GM21423 (cell line): ENCODE results near the gene SC5D.
A peak's percentile ranks its signal among the peaks of the same experiment; 100 is the strongest.

Experiments
- ATAC-seq: cut with Tn5 transposase; IDR thresholded peaks from one replicate; pipeline ENCODE4 v1.9.1; 2021; ENCODE audit warnings: mild to moderate bottlenecking, moderate library complexity; ENCODE audit not compliant: unreplicated experiment

Gene SC5D, protein sequence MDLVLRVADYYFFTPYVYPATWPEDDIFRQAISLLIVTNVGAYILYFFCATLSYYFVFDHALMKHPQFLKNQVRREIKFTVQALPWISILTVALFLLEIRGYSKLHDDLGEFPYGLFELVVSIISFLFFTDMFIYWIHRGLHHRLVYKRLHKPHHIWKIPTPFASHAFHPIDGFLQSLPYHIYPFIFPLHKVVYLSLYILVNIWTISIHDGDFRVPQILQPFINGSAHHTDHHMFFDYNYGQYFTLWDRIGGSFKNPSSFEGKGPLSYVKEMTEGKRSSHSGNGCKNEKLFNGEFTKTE

DNA sequence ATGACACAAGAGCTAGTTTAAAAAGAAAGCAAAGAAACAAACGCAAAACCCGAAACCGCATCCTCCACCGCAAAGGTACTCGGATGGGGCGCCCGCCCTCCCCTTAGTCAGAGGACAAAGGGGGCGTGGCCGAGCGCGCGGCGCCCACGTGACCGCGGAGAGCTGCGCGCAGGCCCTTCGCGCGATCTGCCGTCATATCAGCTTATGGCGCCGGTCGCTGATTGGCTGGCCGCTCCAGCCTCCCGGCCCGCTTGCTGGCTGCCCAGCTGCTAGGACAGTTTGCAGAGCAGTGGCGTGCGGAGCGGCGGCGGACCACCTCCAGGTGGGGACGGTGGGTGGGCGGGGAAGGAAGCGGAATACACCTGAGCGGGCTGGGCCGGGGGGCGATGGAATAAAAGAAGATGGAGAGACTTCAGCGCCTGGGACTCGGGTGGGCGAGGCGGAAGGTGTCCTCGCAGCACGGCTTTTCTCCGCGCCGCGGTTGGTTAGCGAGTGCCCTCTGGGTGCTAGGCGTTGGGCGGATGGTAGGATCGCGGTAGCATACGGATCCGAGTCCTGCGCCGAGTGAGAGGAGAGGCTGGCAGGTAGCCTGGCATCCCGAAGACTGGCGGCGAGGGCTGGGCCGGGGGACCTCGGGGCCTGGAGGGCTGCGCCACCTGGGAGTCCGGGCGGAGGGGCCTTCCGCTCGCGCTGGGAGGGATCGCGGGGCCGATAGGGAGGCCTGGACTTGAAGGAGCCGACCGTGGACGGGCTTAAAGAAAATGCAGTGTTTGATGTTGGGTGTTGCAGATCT lies at the start of gene SC5D:
SC5D (plus strand) TSS at position 277 of the 793 bp plus-strand sequence. CDS start 10,605 bp downstream, outside the sequence.
- peak; percentile 95 for ATAC-seq

DNA sequence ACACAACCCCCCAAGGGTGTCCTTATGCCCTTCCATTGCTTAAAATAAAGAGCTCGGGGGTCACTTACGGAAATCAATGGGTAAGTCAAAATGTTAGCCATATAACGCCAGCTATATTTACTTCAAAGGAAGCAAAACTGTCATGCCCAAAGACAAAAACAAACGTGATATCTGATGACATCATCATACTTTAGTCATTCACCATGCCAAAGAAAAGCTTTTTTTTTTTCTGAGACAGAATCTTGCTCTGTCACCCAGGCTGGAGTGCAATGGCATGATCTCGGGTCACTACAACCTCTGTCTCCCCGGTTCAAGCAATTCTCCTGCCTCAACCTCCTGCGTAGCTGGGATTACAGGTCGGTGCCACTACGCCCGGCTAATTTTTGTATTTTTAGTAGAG lies 47.7 kb upstream of the SC5D start:
- ATAC-seq = no peak

DNA sequence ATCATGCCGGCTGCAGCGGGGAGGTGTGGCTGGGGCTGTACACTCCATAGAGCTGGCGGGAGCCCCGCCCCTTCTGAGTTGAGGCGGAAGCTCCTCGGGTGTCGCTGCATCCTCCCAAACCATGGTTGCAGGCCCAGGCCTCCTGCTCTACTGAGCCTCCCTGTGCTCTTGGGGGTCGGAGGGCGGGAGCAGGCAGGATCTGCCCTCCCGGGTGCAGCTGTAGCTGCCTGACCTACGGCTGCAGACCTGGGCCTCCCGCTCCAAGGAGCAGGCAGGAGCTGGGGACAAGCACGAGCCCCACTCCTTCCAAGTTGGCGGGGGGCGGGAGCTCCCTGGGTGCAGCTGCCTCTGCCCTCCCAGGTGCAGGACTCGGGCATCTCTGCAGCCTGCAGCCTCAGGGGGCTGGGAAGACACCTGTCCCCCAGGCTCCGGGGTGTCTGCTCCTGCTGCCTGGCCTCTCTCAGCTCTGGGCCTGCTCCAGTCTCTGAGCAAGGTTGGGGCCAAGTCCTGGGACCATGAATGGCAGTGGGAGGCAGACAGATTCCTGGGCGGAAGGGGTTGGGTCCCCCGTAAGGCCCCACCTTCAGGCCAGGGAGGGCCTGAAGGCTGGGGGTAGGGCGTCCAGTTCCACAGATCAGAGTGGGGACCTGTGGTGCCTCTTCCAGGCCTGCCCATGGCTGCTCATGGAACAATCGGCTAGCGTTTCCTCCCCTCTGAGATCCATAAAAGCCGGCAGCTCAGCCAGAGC lies 46.4 kb upstream of the SC5D start:
- no peak for ATAC-seq

DNA sequence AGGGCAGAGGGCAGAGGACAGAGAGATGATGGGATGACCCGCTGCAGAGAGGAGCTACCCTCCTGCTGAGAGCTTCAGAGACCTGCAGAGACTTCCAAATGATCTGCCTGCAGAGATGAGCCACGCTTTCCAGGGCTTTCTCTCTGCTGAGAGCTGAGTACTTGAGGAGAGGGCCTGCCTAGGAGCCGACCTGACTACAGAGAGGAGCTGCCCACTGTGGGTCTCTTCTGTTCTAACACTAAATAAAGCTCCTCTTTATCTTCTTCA lies 45.9 kb upstream of the SC5D start:
- no peak for ATAC-seq

DNA sequence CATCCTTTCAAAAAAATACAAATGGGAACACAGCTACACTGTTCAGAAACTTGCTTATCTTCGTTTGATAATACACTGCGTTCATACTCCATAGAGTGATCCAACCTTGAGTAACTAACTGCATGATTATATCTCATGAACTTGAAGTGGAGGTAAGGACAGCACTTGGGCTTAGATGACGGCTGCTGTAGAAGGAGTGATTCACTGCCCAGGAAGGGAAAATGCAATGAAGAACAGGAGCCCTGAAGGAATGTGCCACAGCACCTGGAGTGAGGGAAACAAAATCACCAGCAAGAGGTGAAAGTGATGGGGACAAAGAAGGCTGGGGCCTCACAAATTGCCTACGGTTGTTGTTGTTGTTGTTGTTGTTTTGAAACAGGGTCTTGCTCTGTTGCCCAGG lies 44.1 kb upstream of the SC5D start:
- no peak for ATAC-seq

DNA sequence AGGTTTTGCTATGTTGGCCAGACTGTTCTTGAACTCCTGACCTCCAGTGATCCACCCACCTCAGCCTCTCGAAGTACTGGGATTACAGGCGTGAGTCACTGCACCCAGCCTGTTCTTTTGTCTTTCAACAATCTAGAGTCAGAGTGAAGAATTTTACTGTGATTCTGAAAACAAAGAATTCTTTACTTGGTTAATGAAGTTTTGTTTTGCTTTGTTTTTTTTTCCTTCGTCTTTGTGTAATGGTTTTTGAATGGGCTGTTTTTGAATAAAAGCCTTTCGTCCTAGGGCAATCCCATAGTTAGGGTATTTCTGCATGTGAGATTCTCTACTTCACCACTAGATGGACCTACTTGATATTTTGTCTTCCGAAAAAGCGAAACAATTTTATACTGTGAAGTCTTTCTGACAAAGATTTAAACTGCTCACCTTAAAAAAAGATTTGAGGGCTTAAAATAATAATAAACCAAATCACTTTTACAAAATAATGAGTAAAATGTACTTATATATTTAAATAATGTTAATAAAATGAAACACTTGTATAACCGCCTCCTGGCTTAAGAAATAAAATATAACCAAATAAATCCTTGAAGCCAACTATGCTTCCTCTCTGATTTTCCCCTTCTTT lies 43.4 kb upstream of the SC5D start:
- peak; percentile 48 for ATAC-seq

DNA sequence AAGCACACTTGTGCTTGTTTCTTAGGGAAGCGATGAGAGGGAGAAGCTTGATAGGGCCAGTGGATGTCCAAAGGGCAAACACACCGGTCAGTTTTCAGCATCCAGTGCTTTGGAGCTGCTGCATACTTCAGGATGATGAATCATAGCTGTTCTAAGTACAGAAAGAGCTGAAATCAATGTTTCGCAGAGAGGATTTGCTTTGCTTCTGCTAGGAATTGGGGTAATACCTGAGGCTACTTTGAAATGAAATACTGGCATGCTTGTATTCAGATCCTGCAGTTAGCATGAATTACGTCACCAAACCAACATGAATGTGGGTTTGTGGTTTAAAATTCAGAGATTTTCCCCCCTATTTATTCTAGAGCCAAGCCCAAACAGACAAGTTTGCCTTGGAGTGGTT lies 41.7 kb upstream of the SC5D start:
- no peak for ATAC-seq

DNA sequence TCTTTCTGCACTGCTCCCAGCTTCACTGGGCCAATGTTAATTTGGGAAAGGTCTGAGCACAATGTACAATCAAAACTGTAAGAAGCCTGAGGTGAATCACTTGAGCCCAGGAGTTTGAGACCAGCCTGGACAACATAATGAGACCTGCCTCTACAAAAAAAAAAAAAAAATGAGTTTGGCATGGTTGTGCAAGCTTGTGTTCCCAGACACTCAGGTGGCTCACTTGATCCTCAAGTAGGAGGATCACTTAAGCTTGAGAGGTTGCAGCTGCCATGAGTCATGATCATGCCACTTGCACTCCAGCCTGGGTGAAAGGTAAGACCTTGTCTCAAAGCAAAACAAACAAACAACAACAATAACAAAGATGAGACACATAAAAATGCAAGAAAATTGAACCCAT lies 38.6 kb upstream of the SC5D start:
- ATAC-seq = no peak

DNA sequence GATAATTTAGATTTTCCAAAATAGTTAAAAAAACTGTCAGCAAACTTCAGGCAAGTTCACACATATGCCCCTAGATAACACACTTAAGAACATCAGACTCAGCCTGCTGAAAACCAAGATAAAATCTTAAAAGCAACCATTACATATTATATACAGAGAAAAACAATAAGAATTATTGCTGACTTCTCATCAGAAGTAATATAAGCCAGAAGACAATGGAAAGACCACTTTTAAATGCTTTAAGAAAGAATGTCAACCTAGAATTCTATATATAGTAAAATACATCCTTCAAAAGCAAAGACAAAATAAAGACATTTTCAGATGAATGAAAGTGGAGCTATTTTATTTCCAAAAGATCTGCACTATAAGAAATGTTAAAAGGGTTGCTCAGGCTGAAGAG lies 37.8 kb upstream of the SC5D start:
- ATAC-seq = no peak

DNA sequence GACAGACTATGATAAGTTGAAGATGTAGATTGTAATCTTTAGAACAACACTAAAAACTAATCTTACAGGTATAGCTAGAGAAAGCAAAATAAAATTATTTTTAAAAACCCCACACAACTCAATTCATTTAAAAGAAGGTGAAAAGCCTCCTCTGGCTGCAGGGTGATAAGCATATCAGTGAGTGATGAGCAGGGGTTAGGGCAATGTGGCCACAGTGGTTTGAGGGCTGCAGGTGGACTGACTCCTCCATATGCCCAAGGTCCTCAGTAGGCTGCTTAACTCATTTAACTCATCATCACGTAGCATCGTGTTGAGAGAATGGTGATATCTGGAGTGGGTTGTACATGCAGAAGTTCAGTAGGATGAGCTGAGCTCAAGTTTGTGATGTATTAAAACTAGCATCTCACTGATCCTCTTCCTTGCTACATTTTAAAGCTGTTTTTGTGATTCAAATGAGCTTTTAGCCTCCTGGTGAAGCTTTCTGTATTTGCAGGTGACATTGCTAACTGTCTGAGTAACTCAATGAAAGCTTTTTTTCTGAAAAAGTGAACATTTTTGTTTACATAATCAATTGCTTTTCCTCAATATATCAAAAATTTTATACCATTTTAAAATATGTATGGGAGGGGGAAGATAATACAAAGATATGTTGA lies 37.0 kb upstream of the SC5D start:
- ATAC-seq = no peak

DNA sequence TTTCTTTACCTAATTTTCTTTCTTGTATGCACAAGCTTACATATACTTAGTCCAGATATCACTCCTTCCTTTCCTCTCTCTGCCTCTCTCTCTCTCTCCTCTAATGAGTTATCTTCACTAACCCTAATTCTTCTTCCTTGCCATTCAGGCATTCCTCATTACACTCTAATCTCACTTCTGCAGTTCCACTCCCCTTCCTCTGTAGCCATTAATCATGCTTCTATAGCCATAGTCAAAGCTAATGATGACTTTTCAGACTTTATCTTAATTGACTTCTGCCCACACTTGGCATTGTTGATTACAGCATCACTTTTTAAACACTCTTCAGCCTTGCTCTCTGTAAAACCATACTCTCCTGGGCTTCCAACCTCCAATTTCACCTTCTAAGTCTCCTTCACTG lies 35.3 kb upstream of the SC5D start:
- ATAC-seq = no peak

DNA sequence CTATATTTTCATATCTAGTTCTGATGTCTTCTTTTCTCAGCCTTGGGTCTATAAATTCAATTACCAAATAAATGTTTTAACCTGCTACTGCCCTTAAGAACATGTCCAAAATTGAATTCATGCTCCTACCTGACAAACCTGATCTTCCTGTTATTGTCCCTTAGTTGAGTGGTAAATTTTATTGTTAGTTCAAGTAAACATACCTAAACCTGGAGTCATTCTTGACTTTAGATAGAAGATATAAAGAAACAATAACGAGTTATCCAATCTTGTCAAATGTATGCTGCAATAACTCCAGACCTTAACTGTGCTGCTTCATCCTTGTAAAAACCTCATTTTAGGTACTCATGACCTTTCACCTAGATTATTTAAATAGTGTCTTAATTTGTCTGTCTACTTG lies 34.6 kb upstream of the SC5D start:
- ATAC-seq = no peak

DNA sequence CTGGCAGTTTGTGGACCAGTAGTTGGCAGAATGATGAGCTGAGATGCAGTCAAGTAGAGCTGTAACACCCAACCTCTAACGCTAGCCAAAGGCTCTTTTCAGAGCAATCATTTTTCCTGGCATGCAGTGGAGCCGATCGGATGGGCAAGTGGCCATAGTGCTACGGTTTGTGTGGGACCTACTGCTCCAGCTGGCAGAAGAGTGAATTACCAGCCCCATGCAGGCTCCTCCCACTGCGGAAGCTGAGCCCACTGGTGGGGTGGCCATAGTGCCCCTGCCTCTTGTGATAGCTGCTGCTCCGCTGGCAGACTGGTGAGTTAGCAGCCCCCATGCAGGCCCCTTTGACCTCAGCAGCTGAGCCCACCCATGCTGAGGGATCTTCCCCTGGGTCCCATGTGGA lies 27.0 kb upstream of the SC5D start:
- no peak for ATAC-seq

DNA sequence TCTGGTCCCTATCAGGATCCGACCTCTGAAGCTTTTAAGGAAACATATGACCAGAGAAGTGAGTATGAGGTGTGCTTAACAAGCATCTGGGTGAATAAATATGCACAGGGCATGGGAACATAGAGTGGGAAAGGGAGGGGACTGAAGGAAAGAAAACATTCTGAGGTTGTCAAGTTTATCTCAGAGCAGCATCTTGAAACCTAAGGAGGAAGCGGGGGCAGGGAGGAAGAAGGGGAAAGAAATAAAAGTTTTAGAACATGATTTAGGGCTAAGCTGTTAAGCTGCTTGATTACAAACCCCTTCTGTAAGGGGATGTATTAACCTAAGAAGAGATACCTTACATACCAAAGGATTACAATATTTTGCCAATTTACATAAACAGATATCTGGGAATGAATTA lies 24.0 kb upstream of the SC5D start:
- ATAC-seq = no peak

DNA sequence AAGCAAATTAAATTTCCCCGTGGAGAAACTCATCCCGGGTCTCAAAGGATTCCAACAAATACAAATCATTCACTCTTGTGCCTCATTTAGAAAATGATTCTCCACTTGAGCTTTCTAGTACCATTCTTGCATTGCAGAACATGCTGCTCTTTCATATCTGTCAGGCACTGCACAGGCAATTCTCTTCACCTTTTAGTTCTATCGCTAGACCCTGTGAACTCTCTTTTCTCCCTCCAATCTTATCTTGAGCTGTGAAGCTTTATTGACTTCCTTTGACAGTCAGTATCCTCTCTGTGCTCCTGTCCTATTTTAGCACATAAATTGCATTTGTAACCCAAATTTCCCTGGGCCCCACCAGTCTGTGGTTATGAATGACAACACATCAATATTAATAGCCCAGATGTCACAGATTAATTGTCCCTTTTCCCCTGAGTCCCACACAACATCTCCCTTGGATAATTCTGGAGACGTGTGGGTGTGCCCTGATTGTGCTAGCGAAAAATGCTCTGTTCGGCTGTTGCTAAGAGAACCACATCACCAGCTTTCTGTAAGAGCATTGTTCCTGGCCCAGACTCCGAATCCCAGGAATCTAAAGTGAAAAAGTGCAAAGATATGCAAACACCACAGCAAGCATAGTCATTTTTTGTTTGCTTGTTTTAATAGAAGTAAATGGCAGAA lies 22.4 kb upstream of the SC5D start:
- ATAC-seq = no peak

DNA sequence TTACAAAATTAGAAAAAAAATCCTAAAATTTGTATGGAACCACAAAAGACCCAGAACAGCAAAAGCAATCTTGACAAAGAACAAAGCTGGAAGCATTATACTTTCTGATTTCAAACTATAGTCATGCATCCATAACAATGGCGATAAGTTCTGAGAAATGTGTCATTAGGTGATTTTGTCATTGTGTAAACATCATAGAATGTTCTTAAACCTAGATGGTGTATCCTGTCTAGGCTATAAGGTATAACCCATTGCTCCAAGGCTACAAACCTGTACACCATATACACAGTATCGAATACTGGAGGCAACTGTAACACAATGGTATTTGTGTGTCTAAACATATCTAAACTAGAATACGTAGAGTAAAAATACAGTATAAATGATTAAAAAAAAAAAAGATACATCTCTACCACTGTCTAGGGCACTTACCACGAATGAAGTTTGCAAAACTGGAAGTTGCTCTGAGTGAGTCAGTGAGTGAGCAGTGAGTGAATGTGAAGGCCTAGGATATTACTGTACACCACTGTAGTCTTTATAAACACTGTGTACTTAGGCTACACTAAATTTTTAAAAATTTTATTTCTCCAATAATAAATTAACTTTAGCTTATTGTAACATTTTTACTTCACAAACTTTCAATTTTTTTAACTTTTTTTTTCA lies 18.1 kb upstream of the SC5D start:
- ATAC-seq = no peak

DNA sequence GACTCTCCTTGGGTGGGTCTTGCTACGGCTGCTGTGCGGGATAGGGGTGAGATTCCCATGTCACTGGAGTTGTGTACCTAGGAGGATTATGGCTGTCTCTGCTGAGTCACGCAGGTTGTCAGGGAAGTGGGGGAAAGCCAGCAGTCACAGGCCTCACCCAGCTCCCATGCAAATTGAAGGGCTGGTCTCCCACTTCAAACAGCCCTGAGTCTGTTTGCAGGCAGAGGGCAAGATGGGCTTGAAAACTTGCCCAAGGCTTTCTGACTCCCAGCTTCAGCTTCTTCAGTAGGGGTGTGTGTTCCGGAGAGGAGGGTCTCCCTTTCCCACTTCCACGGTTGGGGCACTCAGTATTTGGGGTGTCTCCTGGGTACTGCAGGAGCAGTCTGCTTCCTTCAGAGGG lies 10.9 kb upstream of the SC5D start:
- ATAC-seq = no peak

DNA sequence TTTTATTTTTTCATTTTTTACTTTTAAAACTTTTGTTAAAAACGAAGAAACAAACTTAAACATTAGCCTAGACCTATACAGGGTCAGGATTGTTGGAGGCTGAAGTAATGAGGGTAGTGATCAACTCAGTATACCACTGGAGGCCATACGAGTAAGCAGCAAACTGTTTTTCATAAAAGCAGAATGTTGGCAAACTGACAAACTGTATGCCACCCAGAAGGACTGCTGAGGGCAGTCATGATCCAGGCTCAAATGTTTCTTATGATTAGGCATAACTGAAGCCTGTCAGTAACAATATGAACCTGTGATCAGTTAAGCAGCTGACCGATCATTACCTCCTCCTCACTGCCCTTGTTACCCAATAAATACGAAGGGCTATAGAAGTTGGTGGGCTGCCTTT lies 10.2 kb upstream of the SC5D start:
- ATAC-seq = no peak

DNA sequence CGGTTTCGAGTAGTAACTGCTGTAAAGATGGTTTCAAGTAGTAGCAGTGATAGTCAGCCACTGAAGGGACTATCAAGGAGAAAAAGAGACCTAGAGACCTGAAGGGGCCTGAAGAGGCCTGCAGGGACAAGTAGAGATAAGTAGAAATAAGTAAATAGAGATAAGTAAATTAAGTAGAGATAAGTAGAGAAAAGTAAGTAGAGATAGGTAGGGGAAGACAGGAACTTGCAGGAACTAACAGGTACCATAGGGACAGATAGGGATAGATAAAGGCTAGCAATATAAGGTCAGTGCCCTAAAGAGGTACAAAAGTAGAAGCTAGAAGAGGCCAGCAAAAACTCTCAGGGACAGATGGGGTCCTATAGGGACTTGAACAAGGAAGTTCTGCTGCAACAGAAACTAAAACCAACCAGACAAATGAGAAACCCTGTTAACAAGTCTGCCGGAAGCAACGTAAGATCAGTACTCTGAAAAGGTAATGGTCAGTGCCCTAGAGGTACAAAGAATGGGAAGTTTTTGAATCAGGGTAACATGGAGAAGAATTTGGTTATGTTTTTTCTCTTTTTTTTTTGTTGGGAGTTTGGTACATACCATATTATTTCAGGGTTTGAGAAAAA lies 9.6 kb upstream of the SC5D start:
- ATAC-seq = peak; percentile 71

DNA sequence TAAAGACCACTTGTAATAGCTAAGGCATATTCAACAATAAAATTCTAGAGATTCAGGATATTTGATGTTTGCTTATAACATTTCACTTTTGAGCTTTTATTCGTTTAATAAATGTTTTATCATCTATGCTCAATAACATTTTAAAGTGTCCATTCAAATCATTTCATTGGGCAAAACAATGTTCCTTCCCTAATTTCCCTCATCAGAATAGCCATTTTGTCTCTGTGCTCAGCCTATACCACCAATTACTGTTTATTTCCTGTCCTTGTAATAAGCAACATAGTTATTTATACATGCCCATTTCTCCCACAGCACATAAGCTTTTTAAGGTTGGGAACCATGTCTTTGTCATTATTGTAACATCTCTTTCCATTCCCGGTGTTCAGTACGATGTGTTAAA lies 1.3 kb upstream of the SC5D start:
- no peak for ATAC-seq
